ENCODE measurements around the gene PYCARD.
"Not testable (repeated sequence)": the region's sequence is repeated elsewhere in the genome, so short reads cannot be mapped to it uniquely, and the experiment has no call there.

PYCARD gene

GRCh38 chr16:31200111-31200510 is 2.4 kb downstream of the PYCARD start:
- H3K4me1 Mint-ChIP-seq: peaks cover 53% of the 10 kb centered on the region
- H3K9me3 Mint-ChIP-seq, H3K27me3 Mint-ChIP-seq, H3K36me3 Mint-ChIP-seq, H3K27ac Mint-ChIP-seq: not testable (repeated sequence)
- peak overlapping the region; percentile 6 for H3K4me3 Mint-ChIP-seq

- H3K36me3 Mint-ChIP-seq: peaks cover 2% of the 10 kb centered on the region
- no peaks in the 10 kb centered on the region for H3K27me3 Mint-ChIP-seq
- H3K9me3 Mint-ChIP-seq: no peaks in the 10 kb centered on the region
- H3K27ac Mint-ChIP-seq: peak overlapping the region; percentile 71
- peak overlapping the region; percentile 6 for H3K4me3 Mint-ChIP-seq
- peaks cover 58% of the 10 kb centered on the region for H3K4me1 Mint-ChIP-seq
Measured at GRCh38 chr16:31199430-31200041, 3.0 kb downstream of the PYCARD start.

- Mint-ChIP-seq H3K36me3 (peaks cover 3% of the 10 kb centered on the region), H3K27me3 (no peaks in the 10 kb centered on the region), H3K9me3 (no peaks in the 10 kb centered on the region), H3K4me3 (no peak overlapping the region), H3K4me1 (peaks cover 63% of the 10 kb centered on the region), H3K27ac (peak overlapping the region; percentile 82)
Measured at GRCh38 chr16:31198207-31198882, 4.2 kb downstream of the PYCARD start.

GRCh38 chr16:31196324-31197088 is 6.1 kb downstream of the PYCARD start:
- H3K4me3 Mint-ChIP-seq: no peak overlapping the region
- peaks cover 64% of the 10 kb centered on the region for H3K4me1 Mint-ChIP-seq
- no peaks in the 10 kb centered on the region for H3K27me3 Mint-ChIP-seq
- H3K36me3 Mint-ChIP-seq: peaks cover 12% of the 10 kb centered on the region
- H3K27ac Mint-ChIP-seq: peak overlapping the region; percentile 30
- H3K9me3 Mint-ChIP-seq: no peaks in the 10 kb centered on the region

GRCh38 chr16:31195861-31196260 is 6.7 kb downstream of the PYCARD start:
- H3K27ac Mint-ChIP-seq, H3K9me3 Mint-ChIP-seq, H3K27me3 Mint-ChIP-seq, H3K4me3 Mint-ChIP-seq: not testable (repeated sequence)
- Mint-ChIP-seq H3K36me3 (peaks cover 15% of the 10 kb centered on the region), H3K4me1 (peaks cover 63% of the 10 kb centered on the region)

- Mint-ChIP-seq H3K9me3 (no peaks in the 10 kb centered on the region), H3K4me3 (no peak overlapping the region), H3K4me1 (peaks cover 63% of the 10 kb centered on the region), H3K27ac (no peak overlapping the region), H3K27me3 (no peaks in the 10 kb centered on the region), H3K36me3 (peaks cover 25% of the 10 kb centered on the region)
Measured at GRCh38 chr16:31194898-31195297, 7.7 kb downstream of the PYCARD start.

DNA sequence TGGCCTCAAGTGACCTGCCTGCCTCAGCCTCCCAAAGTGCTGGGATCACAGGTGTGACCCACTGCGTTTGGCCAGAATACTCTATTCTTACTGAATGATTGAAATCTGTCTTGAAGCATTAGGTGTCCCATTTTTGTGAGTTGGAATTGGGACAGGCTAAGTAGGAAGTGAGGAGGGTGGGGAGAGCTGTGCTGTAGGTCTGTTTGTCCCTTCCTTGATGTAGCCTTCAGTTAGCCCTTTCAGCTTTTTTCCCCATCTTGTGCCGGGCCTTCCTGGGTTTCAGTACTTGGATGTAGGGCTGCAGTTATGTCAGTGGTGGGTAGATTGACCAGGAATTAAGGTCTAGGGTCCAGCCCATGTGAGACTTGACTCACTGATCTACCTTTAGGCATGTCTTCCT is 8.7 kb downstream of the PYCARD start:
- H3K4me3 Mint-ChIP-seq: no peak overlapping the region
- peaks cover 64% of the 10 kb centered on the region for H3K4me1 Mint-ChIP-seq
- H3K27ac Mint-ChIP-seq: peak overlapping the region; percentile 85
- no peaks in the 10 kb centered on the region for H3K27me3 Mint-ChIP-seq
- H3K36me3 Mint-ChIP-seq: peaks cover 34% of the 10 kb centered on the region
- H3K9me3 Mint-ChIP-seq: no peaks in the 10 kb centered on the region

- peaks cover 66% of the 10 kb centered on the region for H3K4me1 Mint-ChIP-seq
Measured at GRCh38 chr16:31192856-31193642, 9.5 kb downstream of the PYCARD start.

GRCh38 chr16:31191697-31192428 is 10.7 kb downstream of the PYCARD start:
- Mint-ChIP-seq H3K4me3 (peak overlapping the region; percentile 19), H3K36me3 (peaks cover 44% of the 10 kb centered on the region), H3K27me3 (no peaks in the 10 kb centered on the region), H3K9me3 (no peaks in the 10 kb centered on the region), H3K27ac (peak overlapping the region; percentile 87), H3K4me1 (peaks cover 74% of the 10 kb centered on the region)

More at GRCh38 chr16:31192856-31193642, 9.5 kb downstream of the PYCARD start:
- H3K9me3 Mint-ChIP-seq: no peaks in the 10 kb centered on the region
- H3K4me3 Mint-ChIP-seq: no peak overlapping the region
- H3K27me3 Mint-ChIP-seq: no peaks in the 10 kb centered on the region
- peaks cover 38% of the 10 kb centered on the region for H3K36me3 Mint-ChIP-seq
- peak overlapping the region; percentile 81 for H3K27ac Mint-ChIP-seq

- H3K4me1 Mint-ChIP-seq: peaks cover 79% of the 10 kb centered on the region
- H3K36me3 Mint-ChIP-seq: peaks cover 51% of the 10 kb centered on the region
- H3K27me3 Mint-ChIP-seq: no peaks in the 10 kb centered on the region
- peak overlapping the region; percentile 85 for H3K27ac Mint-ChIP-seq
- no peaks in the 10 kb centered on the region for H3K9me3 Mint-ChIP-seq
- H3K4me3 Mint-ChIP-seq: no peak overlapping the region
Measured at GRCh38 chr16:31190818-31191444, 11.6 kb downstream of the PYCARD start.

- Mint-ChIP-seq H3K27ac (peak overlapping the region; percentile 85), H3K36me3 (peaks cover 57% of the 10 kb centered on the region), H3K4me3 (peak overlapping the region; percentile 23), H3K9me3 (no peaks in the 10 kb centered on the region), H3K27me3 (no peaks in the 10 kb centered on the region), H3K4me1 (peaks cover 85% of the 10 kb centered on the region)
Measured at GRCh38 chr16:31190061-31190460, 12.5 kb downstream of the PYCARD start.

- Mint-ChIP-seq H3K27me3 (no peaks in the 10 kb centered on the region), H3K4me3 (peak overlapping the region; percentile 59), H3K4me1 (peaks cover 87% of the 10 kb centered on the region), H3K9me3 (no peaks in the 10 kb centered on the region), H3K27ac (peak overlapping the region; percentile 91), H3K36me3 (peaks cover 62% of the 10 kb centered on the region)
Measured at GRCh38 chr16:31189412-31189778, 13.2 kb downstream of the PYCARD start.

GRCh38 chr16:31188450-31189411 is 13.8 kb downstream of the PYCARD start:
- Mint-ChIP-seq H3K4me3 (peak overlapping the region; percentile 59), H3K4me1 (peaks cover 89% of the 10 kb centered on the region), H3K9me3 (no peaks in the 10 kb centered on the region), H3K36me3 (peaks cover 66% of the 10 kb centered on the region), H3K27me3 (no peaks in the 10 kb centered on the region), H3K27ac (peak overlapping the region; percentile 91)

DNA sequence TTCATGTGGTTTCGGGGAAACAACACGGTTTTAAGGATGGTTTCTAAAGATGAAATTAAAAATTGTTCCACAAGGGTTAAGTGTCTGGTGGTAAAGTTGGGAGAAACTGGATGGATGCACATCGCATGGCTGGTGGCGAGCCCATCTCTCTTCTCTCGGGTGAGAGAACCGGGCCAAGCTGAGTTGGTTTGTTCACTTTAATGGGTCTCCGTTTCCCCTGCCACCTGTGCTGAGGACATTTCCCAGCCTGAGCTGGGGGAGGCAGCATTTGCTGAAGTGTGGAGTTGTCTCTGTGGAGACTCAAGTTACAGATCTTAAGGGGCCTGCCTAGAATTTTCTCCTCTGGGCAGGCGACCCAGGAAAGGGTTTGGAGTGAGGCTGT is 14.8 kb downstream of the PYCARD start:
- Mint-ChIP-seq H3K9me3 (no peaks in the 10 kb centered on the region), H3K4me1 (peaks cover 93% of the 10 kb centered on the region), H3K27me3 (no peaks in the 10 kb centered on the region)

More for the DNA sequence above, 14.8 kb downstream of the PYCARD start:
- peak overlapping the region; percentile 77 for H3K27ac Mint-ChIP-seq
- peak overlapping the region; percentile 70 for H3K4me3 Mint-ChIP-seq
- H3K36me3 Mint-ChIP-seq: peaks cover 67% of the 10 kb centered on the region

All from activated naive CD4-positive, alpha-beta T cell treated with anti-CD3 and anti-CD28 coated beads, Interleukin-2, amount 50 U/mL, for 24 hours (primary cell).